Colon (tissue), 2 donors: ENCODE measurements around the gene KCNQ1OT1.

Experiments
- FAIRE-seq: peaks from 2 replicates; lab custom pipeline; 2012; peaks lifted over from hg19 to GRCh38; lab: Jason Lieb, UNC
- donor health status: control.
- donor health status: control.

KCNQ1OT1 gene

GRCh38 chr11:2719831-2720590, 20.2 kb upstream of the KCNQ1OT1 start:
- FAIRE-seq: no peak

DNA sequence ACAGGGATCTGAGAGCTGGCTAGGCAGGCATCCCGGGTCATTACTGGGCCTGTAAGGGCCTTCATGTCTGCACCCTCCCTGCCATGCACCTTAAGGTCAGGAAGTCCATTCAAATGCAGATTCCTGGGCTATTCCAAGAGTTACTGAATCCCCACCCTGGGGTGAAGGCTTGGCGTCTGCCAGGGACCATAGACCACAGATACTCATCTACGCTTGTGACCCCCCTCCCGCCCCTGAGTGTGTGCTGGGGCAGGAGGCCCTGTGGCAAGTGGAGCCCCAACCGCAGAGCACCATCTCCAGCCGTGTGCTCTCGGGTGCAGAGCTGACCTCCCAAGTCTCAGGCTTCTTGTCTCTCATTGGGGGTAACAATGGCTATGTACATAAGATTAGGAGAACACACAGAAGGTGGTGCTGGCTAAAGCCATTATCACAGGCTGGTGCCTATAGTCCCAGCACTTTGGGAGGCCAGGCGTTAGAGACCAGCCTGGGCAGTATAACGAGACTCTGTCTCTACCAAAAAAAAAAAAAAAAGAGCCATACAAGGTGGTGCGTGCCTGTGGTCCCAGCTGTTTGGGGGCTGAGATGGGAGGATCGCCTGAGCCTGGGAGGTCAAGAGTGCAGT, 19.1 kb upstream of the KCNQ1OT1 start:
- FAIRE-seq: no peak

- FAIRE-seq: no peak
Measured at GRCh38 chr11:2717561-2718325, 17.9 kb upstream of the KCNQ1OT1 start.

DNA sequence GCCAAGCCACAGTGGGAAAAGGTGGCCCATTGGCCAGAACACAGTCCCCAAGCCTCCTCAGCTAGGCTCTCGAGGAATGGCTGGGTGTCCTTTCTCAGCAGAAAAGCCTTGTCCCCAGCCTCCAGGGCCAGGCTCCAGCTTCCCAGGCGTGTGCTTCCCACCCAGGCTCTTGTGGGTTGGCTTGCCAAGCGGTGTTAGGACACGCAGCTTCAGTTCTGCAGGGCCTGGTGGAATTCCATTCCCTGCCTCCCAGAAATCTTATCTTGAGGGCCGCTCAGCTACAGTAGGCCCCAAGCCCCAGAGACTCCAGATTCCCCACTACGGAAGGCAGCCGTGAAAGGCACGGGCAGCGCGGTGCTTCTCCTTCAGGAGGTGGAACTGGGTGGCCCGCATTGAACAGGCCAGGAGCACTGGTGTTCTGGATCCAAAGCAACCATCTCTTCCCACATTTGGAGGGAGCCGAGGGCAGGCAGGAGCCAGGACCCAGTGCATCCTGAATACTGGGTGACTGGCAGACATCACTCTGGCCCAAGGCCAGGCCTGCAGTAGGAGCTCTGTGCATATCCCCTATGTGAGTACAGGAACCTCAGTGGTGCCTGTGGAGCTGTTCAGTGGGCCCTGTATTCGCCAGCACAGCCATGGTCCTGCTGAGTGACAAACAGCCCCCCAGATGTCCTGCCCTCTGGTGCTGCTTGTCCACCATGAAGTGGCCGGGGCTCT, 16.7 kb upstream of the KCNQ1OT1 start:
- no peak for FAIRE-seq

DNA sequence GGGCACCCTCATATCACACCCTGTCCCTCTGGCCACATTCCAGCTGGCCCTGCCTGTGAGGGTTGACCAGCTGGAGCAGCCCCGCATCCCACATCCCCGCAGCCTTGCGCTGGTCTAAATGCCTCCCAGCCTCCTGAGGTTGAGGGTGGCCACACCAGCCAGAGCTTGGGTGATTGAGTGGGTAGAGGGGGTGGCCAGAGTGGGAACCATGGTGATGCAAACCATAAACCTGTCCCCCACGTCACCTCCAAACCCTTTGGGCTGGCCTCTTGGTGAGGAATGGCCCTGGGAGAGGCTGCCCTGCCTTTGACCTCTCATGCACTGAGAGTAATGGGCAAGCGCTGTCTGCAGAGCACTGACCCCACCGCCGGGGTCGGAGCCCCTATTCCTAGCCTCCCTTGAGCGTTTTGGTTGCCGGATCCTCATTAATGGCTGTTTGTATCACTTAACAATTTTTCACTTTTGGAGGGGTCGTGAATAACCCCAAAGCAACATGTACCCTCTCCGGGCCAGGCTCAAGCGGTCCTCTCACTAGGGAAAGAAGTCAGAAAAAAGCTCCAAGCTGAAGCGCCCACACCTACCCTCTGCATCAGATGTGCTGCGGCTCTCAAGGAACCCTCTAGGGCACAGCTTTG, 16.0 kb upstream of the KCNQ1OT1 start:
- FAIRE-seq: no peak

- FAIRE-seq: no peak
Measured at GRCh38 chr11:2714871-2715270, 15.1 kb upstream of the KCNQ1OT1 start.

- FAIRE-seq: no peak
Measured at GRCh38 chr11:2714463-2714800, 14.6 kb upstream of the KCNQ1OT1 start.

DNA sequence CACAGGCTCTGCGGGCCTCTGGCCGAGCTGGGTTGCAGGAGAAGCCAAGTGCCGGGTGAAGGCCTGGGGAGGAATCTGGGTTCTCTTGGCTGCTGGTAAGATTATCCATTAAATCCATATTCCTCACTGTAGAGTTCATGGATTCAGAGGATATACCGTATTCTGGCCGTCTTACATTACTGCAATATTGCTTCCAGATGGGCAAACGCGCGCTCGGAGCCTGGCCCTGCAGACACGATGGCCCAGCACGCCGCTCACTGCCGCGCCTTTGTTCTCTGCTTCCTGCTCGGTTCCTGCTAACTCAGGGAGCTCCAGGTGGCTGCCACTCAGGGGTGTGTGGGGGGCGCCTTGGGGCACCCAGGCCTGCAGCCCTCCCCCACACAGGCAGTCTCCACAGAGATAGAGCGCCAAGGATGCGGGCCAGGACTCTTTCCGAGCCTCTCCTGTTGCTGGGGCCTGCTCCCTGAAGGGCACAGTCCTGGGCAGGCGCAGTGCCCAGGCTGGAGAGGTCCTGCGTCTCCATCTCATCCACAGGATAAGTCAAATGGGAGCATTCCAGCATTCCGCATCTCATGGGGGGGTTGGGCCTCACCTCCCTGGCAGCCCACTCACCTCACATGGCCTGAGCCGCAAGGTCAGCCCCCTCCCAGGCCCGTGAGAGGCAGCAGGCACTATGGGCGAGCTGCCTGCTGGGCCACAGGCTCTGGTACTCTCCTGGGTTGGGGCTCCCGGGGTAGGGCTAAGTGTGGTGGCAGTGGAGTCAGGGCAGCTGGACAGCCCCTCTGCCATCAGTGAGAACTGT, 14.1 kb upstream of the KCNQ1OT1 start:
- FAIRE-seq: no peak

DNA sequence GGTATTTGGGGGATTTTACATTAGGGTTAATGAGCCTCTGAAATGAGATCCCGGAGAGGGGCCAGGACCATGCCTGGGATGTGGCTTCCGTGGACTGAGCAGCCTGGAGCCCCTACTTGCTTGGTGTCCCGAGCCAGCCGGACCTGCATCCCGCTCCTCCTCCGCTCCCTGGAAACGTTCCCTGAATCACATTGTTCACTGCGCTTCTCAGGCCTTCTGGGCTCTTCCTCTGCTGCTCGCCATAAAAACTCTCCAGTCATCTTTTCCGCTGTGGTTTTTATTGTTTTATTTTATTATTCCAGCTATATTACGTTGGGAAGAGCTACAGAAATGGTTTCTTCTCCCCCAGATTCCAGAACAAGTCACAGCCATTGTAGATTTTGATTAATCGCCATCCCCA, 13.3 kb upstream of the KCNQ1OT1 start:
- no peak for FAIRE-seq

DNA sequence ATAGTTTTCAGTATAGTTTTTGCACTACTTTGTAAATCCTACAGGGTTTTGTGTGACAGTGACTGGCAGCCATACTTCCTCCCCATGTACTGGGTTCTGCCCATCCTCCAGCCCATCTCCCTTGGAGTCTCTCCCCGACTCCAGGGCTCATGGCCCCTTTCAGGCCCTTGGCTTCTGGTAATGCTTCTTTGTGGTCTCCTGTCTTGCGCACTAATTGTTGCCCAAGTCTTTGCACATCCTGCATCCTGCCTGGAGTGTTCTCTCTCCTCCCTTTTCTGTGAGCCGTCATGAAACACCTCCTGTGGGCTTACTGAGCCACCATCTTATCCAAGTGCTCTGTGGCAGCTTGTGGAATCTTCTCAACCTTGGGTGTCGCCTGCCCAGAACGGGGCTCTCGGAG, 11.4 kb upstream of the KCNQ1OT1 start:
- FAIRE-seq: no peak

- no peak for FAIRE-seq
Measured at GRCh38 chr11:2709429-2709828, 9.6 kb upstream of the KCNQ1OT1 start.

- no peak for FAIRE-seq
Measured at GRCh38 chr11:2708757-2709281, 9.0 kb upstream of the KCNQ1OT1 start.

- FAIRE-seq: no peak
Measured at GRCh38 chr11:2708151-2708581, 8.4 kb upstream of the KCNQ1OT1 start.

GRCh38 chr11:2707736-2708135, 7.9 kb upstream of the KCNQ1OT1 start:
- FAIRE-seq: no peak

GRCh38 chr11:2706321-2706720, 6.5 kb upstream of the KCNQ1OT1 start:
- no peak for FAIRE-seq

- FAIRE-seq: no peak
Measured at GRCh38 chr11:2704896-2705606, 5.3 kb upstream of the KCNQ1OT1 start.

- FAIRE-seq: no peak
Measured at GRCh38 chr11:2704356-2704755, 4.6 kb upstream of the KCNQ1OT1 start.

DNA sequence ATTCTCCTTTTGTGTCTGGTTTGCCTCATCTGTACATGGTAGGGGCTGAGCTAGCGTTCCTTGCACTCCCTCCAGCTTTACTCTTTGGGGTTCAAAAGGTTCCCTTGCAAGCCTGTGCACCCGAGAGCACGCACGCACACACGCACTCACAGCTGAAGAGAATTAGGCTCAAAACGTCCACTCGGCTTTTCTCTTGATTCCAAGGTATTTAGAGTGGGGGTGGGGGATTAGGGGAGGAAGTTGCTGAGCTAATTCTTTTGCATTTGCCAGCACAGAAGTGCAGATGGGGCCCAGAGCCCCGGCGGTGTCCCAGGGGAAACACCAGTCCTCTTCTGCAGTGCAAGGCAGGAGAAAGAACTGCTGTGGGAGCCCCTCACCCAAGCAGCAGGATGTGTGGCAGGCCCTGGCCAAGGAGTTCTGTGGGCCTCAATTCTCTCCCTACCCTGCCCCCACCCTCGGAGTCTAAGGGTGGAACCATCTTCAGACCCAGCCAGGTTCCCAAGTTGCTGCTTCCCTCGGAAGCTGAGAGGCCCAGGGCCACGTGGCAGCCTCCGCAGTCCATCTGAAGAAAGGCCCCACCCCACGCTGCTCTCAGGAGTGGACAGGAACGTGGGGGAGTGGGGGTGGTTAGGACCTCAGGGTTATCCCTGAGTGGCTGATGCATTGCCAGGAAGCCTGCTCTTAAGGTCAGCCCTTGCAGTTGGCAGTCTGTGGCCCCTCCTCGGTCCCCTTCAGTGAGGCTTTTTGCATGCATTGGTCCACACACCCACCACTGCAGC, 3.8 kb upstream of the KCNQ1OT1 start:
- FAIRE-seq: no peak

GRCh38 chr11:2702771-2703362, 3.1 kb upstream of the KCNQ1OT1 start:
- no peak for FAIRE-seq
